Ovary (tissue), 3 donors: ENCODE data around the gene HOXB1.

Source experiments
- CTCF ChIP-seq, 3 donors: fragments of 450-650 bp in 2 of 3; fragments of 200-600 bp in 1 of 3; IDR thresholded peaks; one replicate each; pipeline versions ENCODE4 v1.5.1 to v1.8.0; 2016 to 2022; ENCODE audit warnings: antibody characterized with exemption in 3 of 3, mild to moderate bottlenecking in 1 of 3
- EP300 ChIP-seq: sonication (generic); formaldehyde crosslinking; IDR thresholded peaks from one replicate; pipeline ENCODE4 v1.6.1; 2017; ENCODE audit warnings: antibody characterized with exemption
- POLR2A ChIP-seq: fragments of 450-650 bp; IDR thresholded peaks from one replicate; pipeline ENCODE4 v1.6.1; 2017; ENCODE audit warnings: antibody characterized with exemption, mild to moderate bottlenecking, moderate library complexity
- donor health status: DM: no; HTN: no; CAD: no.

GRCh38 chr17:48565022-48565554 lies 34.3 kb upstream of the HOXB1 start:
- TF ChIP-seq CTCF (IDR thresholded peaks at IDR 0.05) (no peak), EP300 (no peak), POLR2A (no peak)
